Neuron (in vitro differentiated cells): ENCODE results near the gene CARD14.

Source experiments
- H2AFZ ChIP-seq: one replicate; pipeline ENCODE4 v1.6.1; 2013; ENCODE audit warnings: low read depth, mild to moderate bottlenecking, inconsistent platforms, low read length, moderate library complexity
- H3K27me3 ChIP-seq: one replicate; pipeline ENCODE4 v1.6.1; 2013; ENCODE audit warnings: low read length; ENCODE audit not compliant: insufficient read depth
- H3K36me3 ChIP-seq: one replicate; pipeline ENCODE4 v1.6.1; 2013; ENCODE audit warnings: low read length; ENCODE audit not compliant: insufficient read depth
- H3K4me1 ChIP-seq: one replicate; pipeline ENCODE4 v1.6.1; 2013; ENCODE audit warnings: low read length; ENCODE audit not compliant: insufficient read depth
- H3K4me3 ChIP-seq: 2 replicates; pipeline ENCODE4 v1.5.1; 2013; ENCODE audit warnings: mild to moderate bottlenecking, low read length, moderate library complexity
- H3K9me3 ChIP-seq: one replicate; pipeline ENCODE4 v1.6.1; 2013; ENCODE audit warnings: low read length

The CARD14 gene

GRCh38 chr17:80169784-80170500 lies at the start of gene CARD14:
Gene CARD14, plus strand, starts transcription at chr17:80170030. Its CDS starts 11,409 bp downstream, at chr17:80181439.
- Histone ChIP-seq H2AFZ (no peak within 1 kb of the TSS), H3K27me3 (no peaks in the 10 kb centered on the region), H3K4me3 (no peak within 1 kb of the TSS), H3K9me3 (no peaks in the 10 kb centered on the region), H3K36me3 (no peaks in the 10 kb centered on the region), H3K4me1 (no peaks in the 10 kb centered on the region)

- Histone ChIP-seq H3K4me3 (no peak overlapping the region), H3K9me3 (no peaks in the 10 kb centered on the region), H3K36me3 (no peaks in the 10 kb centered on the region), H3K27me3 (no peaks in the 10 kb centered on the region), H3K4me1 (no peaks in the 10 kb centered on the region), H2AFZ (no peak overlapping the region)
Measured at GRCh38 chr17:80122026-80122575, 47.7 kb upstream of the CARD14 start.

GRCh38 chr17:80122926-80123505 lies 46.8 kb upstream of the CARD14 start:
- H3K4me1 ChIP-seq, result no peaks in the 10 kb centered on the region
- no peak overlapping the region for H3K4me3 ChIP-seq
- no peaks in the 10 kb centered on the region for H3K27me3 ChIP-seq
- no peak overlapping the region for H2AFZ ChIP-seq
- no peaks in the 10 kb centered on the region for H3K36me3 ChIP-seq
- no peaks in the 10 kb centered on the region for H3K9me3 ChIP-seq

- H2AFZ ChIP-seq, result no peak overlapping the region
- no peaks in the 10 kb centered on the region for H3K27me3 ChIP-seq
- H3K4me1 ChIP-seq, result no peaks in the 10 kb centered on the region
- H3K4me3 ChIP-seq, result no peak overlapping the region
- no peaks in the 10 kb centered on the region for H3K9me3 ChIP-seq
- H3K36me3 ChIP-seq, result no peaks in the 10 kb centered on the region
Measured at GRCh38 chr17:80123791-80124190, 46.0 kb upstream of the CARD14 start.

GRCh38 chr17:80124351-80124981 lies 45.4 kb upstream of the CARD14 start:
- Histone ChIP-seq H3K9me3 (no peaks in the 10 kb centered on the region), H3K36me3 (no peaks in the 10 kb centered on the region), H3K27me3 (no peaks in the 10 kb centered on the region), H3K4me3 (no peak overlapping the region), H2AFZ (no peak overlapping the region), H3K4me1 (no peaks in the 10 kb centered on the region)

GRCh38 chr17:80125656-80126448 lies 44.0 kb upstream of the CARD14 start:
- Histone ChIP-seq H3K27me3 (no peaks in the 10 kb centered on the region), H3K9me3 (no peaks in the 10 kb centered on the region), H3K4me3 (no peak overlapping the region), H3K36me3 (no peaks in the 10 kb centered on the region), H2AFZ (no peak overlapping the region), H3K4me1 (no peaks in the 10 kb centered on the region)

GRCh38 chr17:80126449-80126715 lies 43.4 kb upstream of the CARD14 start:
- no peak overlapping the region for H3K4me3 ChIP-seq
- no peaks in the 10 kb centered on the region for H3K27me3 ChIP-seq
- no peaks in the 10 kb centered on the region for H3K36me3 ChIP-seq
- H2AFZ ChIP-seq, result no peak overlapping the region
- no peaks in the 10 kb centered on the region for H3K4me1 ChIP-seq
- H3K9me3 ChIP-seq, result no peaks in the 10 kb centered on the region

- H3K27me3 ChIP-seq, result no peaks in the 10 kb centered on the region
- peaks cover 12% of the 10 kb centered on the region for H3K36me3 ChIP-seq
- no peaks in the 10 kb centered on the region for H3K9me3 ChIP-seq
- no peak overlapping the region for H2AFZ ChIP-seq
- no peak overlapping the region for H3K4me3 ChIP-seq
- H3K4me1 ChIP-seq, result no peaks in the 10 kb centered on the region
Measured at GRCh38 chr17:80129006-80129565, 40.7 kb upstream of the CARD14 start.

GRCh38 chr17:80130992-80131391 lies 38.8 kb upstream of the CARD14 start:
- no peak overlapping the region for H2AFZ ChIP-seq
- H3K4me1 ChIP-seq, result no peaks in the 10 kb centered on the region
- H3K36me3 ChIP-seq, result peaks cover 26% of the 10 kb centered on the region
- no peak overlapping the region for H3K4me3 ChIP-seq
- H3K9me3 ChIP-seq, result no peaks in the 10 kb centered on the region
- H3K27me3 ChIP-seq, result no peaks in the 10 kb centered on the region

- H3K4me3 ChIP-seq, result no peak overlapping the region
- no peaks in the 10 kb centered on the region for H3K4me1 ChIP-seq
- peaks cover 46% of the 10 kb centered on the region for H3K36me3 ChIP-seq
- no peak overlapping the region for H2AFZ ChIP-seq
- H3K27me3 ChIP-seq, result no peaks in the 10 kb centered on the region
- no peaks in the 10 kb centered on the region for H3K9me3 ChIP-seq
Measured at GRCh38 chr17:80132906-80133625, 36.8 kb upstream of the CARD14 start.

GRCh38 chr17:80133626-80133970 lies 36.2 kb upstream of the CARD14 start:
- Histone ChIP-seq H3K36me3 (peaks cover 51% of the 10 kb centered on the region), H3K9me3 (no peaks in the 10 kb centered on the region), H3K4me3 (no peak overlapping the region), H2AFZ (no peak overlapping the region), H3K4me1 (no peaks in the 10 kb centered on the region), H3K27me3 (no peaks in the 10 kb centered on the region)

GRCh38 chr17:80137131-80137530 lies 32.7 kb upstream of the CARD14 start:
- H3K27me3 ChIP-seq, result no peaks in the 10 kb centered on the region
- no peak overlapping the region for H3K4me3 ChIP-seq
- H2AFZ ChIP-seq, result no peak overlapping the region
- H3K4me1 ChIP-seq, result no peaks in the 10 kb centered on the region
- peaks cover 79% of the 10 kb centered on the region for H3K36me3 ChIP-seq
- no peaks in the 10 kb centered on the region for H3K9me3 ChIP-seq
